ENCODE measurements around the gene SLC30A3.

The SLC30A3 gene

GRCh38 chr2:27249891-27250651, 12.8 kb downstream of the SLC30A3 start:
- no peak overlapping the region for H3K9ac ChIP-seq (ENCODE audit: low read length)
- H3K4me1 ChIP-seq (ENCODE audit: control insufficient read depth, insufficient read depth, low read length): no peaks in the 10 kb centered on the region
- H3K36me3 ChIP-seq (ENCODE audit: control insufficient read depth, insufficient read depth, low read length): no peaks in the 10 kb centered on the region
- no peak overlapping the region for H3K4me3 ChIP-seq (ENCODE audit: low read length)
- no peak overlapping the region for H3K27ac ChIP-seq (ENCODE audit: low read depth, low read length)
- H3K27me3 ChIP-seq (ENCODE audit: control insufficient read depth, insufficient read depth, low read length): no peaks in the 10 kb centered on the region

GRCh38 chr2:27249159-27249890, 13.5 kb downstream of the SLC30A3 start:
- no peaks in the 10 kb centered on the region for H3K27me3 ChIP-seq (ENCODE audit: control insufficient read depth, insufficient read depth, low read length)
- no peak overlapping the region for H3K9ac ChIP-seq (ENCODE audit: low read length)
- no peak overlapping the region for H3K4me3 ChIP-seq (ENCODE audit: low read length)
- no peaks in the 10 kb centered on the region for H3K4me1 ChIP-seq (ENCODE audit: control insufficient read depth, insufficient read depth, low read length)
- H3K27ac ChIP-seq (ENCODE audit: low read depth, low read length): no peak overlapping the region
- H3K36me3 ChIP-seq (ENCODE audit: control insufficient read depth, insufficient read depth, low read length): no peaks in the 10 kb centered on the region

GRCh38 chr2:27247893-27248292, 15.0 kb downstream of the SLC30A3 start:
- Histone ChIP-seq H3K27me3 (ENCODE audit: control insufficient read depth, insufficient read depth, low read length) (no peaks in the 10 kb centered on the region), H3K4me1 (ENCODE audit: control insufficient read depth, insufficient read depth, low read length) (no peaks in the 10 kb centered on the region), H3K4me3 (ENCODE audit: low read length) (no peak overlapping the region), H3K36me3 (ENCODE audit: control insufficient read depth, insufficient read depth, low read length) (peaks cover 5% of the 10 kb centered on the region), H3K27ac (ENCODE audit: low read depth, low read length) (no peak overlapping the region), H3K9ac (ENCODE audit: low read length) (no peak overlapping the region)

- peaks cover 21% of the 10 kb centered on the region for H3K36me3 ChIP-seq (ENCODE audit: control insufficient read depth, insufficient read depth, low read length)
- H3K27me3 ChIP-seq (ENCODE audit: control insufficient read depth, insufficient read depth, low read length): no peaks in the 10 kb centered on the region
- no peaks in the 10 kb centered on the region for H3K4me1 ChIP-seq (ENCODE audit: control insufficient read depth, insufficient read depth, low read length)
- H3K4me3 ChIP-seq (ENCODE audit: low read length): no peak overlapping the region
- H3K9ac ChIP-seq (ENCODE audit: low read length): no peak overlapping the region
- no peak overlapping the region for H3K27ac ChIP-seq (ENCODE audit: low read depth, low read length)
Observed at GRCh38 chr2:27245626-27246025, 17.2 kb downstream of the SLC30A3 start.

- Histone ChIP-seq H3K4me3 (ENCODE audit: low read length) (no peak overlapping the region), H3K27ac (ENCODE audit: low read depth, low read length) (no peak overlapping the region), H3K36me3 (ENCODE audit: control insufficient read depth, insufficient read depth, low read length) (peaks cover 21% of the 10 kb centered on the region), H3K4me1 (ENCODE audit: control insufficient read depth, insufficient read depth, low read length) (no peaks in the 10 kb centered on the region), H3K27me3 (ENCODE audit: control insufficient read depth, insufficient read depth, low read length) (no peaks in the 10 kb centered on the region), H3K9ac (ENCODE audit: low read length) (no peak overlapping the region)
Observed at GRCh38 chr2:27245116-27245515, 17.7 kb downstream of the SLC30A3 start.

- Histone ChIP-seq H3K27me3 (ENCODE audit: control insufficient read depth, insufficient read depth, low read length) (no peaks in the 10 kb centered on the region), H3K36me3 (ENCODE audit: control insufficient read depth, insufficient read depth, low read length) (peaks cover 29% of the 10 kb centered on the region), H3K4me1 (ENCODE audit: control insufficient read depth, insufficient read depth, low read length) (no peaks in the 10 kb centered on the region), H3K4me3 (ENCODE audit: low read length) (no peak overlapping the region), H3K27ac (ENCODE audit: low read depth, low read length) (no peak overlapping the region), H3K9ac (ENCODE audit: low read length) (no peak overlapping the region)
Observed at GRCh38 chr2:27243391-27244130, 19.3 kb downstream of the SLC30A3 start.

- Histone ChIP-seq H3K4me1 (ENCODE audit: control insufficient read depth, insufficient read depth, low read length) (no peaks in the 10 kb centered on the region), H3K4me3 (ENCODE audit: low read length) (no peak overlapping the region), H3K27me3 (ENCODE audit: control insufficient read depth, insufficient read depth, low read length) (no peaks in the 10 kb centered on the region), H3K9ac (ENCODE audit: low read length) (no peak overlapping the region), H3K27ac (ENCODE audit: low read depth, low read length) (no peak overlapping the region), H3K36me3 (ENCODE audit: control insufficient read depth, insufficient read depth, low read length) (peaks cover 34% of the 10 kb centered on the region)
Observed at GRCh38 chr2:27242614-27242951, 20.3 kb downstream of the SLC30A3 start.

- Histone ChIP-seq H3K4me3 (ENCODE audit: low read length) (no peak overlapping the region), H3K9ac (ENCODE audit: low read length) (no peak overlapping the region), H3K27me3 (ENCODE audit: control insufficient read depth, insufficient read depth, low read length) (no peaks in the 10 kb centered on the region), H3K4me1 (ENCODE audit: control insufficient read depth, insufficient read depth, low read length) (no peaks in the 10 kb centered on the region), H3K27ac (ENCODE audit: low read depth, low read length) (no peak overlapping the region), H3K36me3 (ENCODE audit: control insufficient read depth, insufficient read depth, low read length) (peaks cover 39% of the 10 kb centered on the region)
Observed at GRCh38 chr2:27241761-27242613, 20.9 kb downstream of the SLC30A3 start.

- H3K27me3 ChIP-seq (ENCODE audit: control insufficient read depth, insufficient read depth, low read length): no peaks in the 10 kb centered on the region
Observed at GRCh38 chr2:27240406-27240805, 22.4 kb downstream of the SLC30A3 start.

GRCh38 chr2:27238976-27239375, 23.9 kb downstream of the SLC30A3 start:
- no peak overlapping the region for H3K4me3 ChIP-seq (ENCODE audit: low read length)
- H3K27ac ChIP-seq (ENCODE audit: low read depth, low read length): no peak overlapping the region
- H3K36me3 ChIP-seq (ENCODE audit: control insufficient read depth, insufficient read depth, low read length): peaks cover 52% of the 10 kb centered on the region
- H3K27me3 ChIP-seq (ENCODE audit: control insufficient read depth, insufficient read depth, low read length): no peaks in the 10 kb centered on the region
- H3K9ac ChIP-seq (ENCODE audit: low read length): no peak overlapping the region
- no peaks in the 10 kb centered on the region for H3K4me1 ChIP-seq (ENCODE audit: control insufficient read depth, insufficient read depth, low read length)

More at GRCh38 chr2:27240406-27240805, 22.4 kb downstream of the SLC30A3 start:
- H3K27ac ChIP-seq (ENCODE audit: low read depth, low read length): no peak overlapping the region
- H3K4me3 ChIP-seq (ENCODE audit: low read length): no peak overlapping the region
- no peaks in the 10 kb centered on the region for H3K4me1 ChIP-seq (ENCODE audit: control insufficient read depth, insufficient read depth, low read length)
- no peak overlapping the region for H3K9ac ChIP-seq (ENCODE audit: low read length)
- H3K36me3 ChIP-seq (ENCODE audit: control insufficient read depth, insufficient read depth, low read length): peaks cover 43% of the 10 kb centered on the region

GRCh38 chr2:27237341-27237945, 25.4 kb downstream of the SLC30A3 start:
- no peaks in the 10 kb centered on the region for H3K27me3 ChIP-seq (ENCODE audit: control insufficient read depth, insufficient read depth, low read length)
- H3K4me3 ChIP-seq (ENCODE audit: low read length): no peak overlapping the region
- H3K9ac ChIP-seq (ENCODE audit: low read length): no peak overlapping the region
- H3K4me1 ChIP-seq (ENCODE audit: control insufficient read depth, insufficient read depth, low read length): no peaks in the 10 kb centered on the region
- no peak overlapping the region for H3K27ac ChIP-seq (ENCODE audit: low read depth, low read length)
- peaks cover 59% of the 10 kb centered on the region for H3K36me3 ChIP-seq (ENCODE audit: control insufficient read depth, insufficient read depth, low read length)
